HG03457 (cell line): ENCODE results near the gene KCNC2.

ENCODE experiments used
- ATAC-seq: cut with Tn5 transposase; IDR thresholded peaks from one replicate; pipeline ENCODE4 v1.9.1; 2021; ENCODE audit warnings: moderate number of reproducible peaks; ENCODE audit not compliant: unreplicated experiment

The KCNC2 gene

DNA sequence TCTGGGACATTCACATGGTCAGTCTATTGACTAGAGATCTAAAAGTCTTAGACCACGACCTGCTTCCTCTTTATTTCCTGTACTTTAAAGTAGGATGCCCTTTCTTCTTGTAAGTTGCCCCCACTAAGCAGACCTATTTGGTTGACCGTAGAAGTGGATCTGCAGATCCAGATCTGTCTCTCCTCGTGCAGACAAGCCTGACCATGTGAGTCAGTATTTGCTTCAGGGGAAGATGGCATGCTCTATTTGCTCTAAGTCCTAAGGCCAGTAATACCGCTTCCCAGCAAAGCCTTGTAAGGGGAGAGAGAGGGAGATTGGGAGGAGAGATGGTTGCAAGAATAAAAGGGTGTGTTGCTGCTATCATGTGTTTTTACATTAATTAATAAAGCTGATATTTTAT is 46.8 kb downstream of the KCNC2 start:
- no peak for ATAC-seq

DNA sequence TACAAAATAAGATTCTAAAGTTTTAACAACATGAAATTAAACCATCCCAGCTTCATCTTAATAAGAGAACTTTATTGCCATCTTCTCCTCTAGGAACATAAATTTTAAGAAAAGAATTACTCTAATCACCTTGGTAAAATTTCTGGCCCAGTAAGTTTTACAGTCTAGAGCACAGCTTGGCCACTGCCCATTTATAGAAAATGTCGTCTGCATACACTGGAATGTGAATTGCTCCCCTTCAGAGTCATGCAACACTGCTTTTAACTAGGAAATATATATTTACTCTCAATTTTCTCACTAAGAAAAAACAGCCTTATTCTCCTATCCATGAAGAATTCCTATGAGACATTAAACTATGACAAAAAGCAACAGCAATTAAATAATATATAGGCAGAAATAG is 48.2 kb downstream of the KCNC2 start:
- ATAC-seq, result no peak

DNA sequence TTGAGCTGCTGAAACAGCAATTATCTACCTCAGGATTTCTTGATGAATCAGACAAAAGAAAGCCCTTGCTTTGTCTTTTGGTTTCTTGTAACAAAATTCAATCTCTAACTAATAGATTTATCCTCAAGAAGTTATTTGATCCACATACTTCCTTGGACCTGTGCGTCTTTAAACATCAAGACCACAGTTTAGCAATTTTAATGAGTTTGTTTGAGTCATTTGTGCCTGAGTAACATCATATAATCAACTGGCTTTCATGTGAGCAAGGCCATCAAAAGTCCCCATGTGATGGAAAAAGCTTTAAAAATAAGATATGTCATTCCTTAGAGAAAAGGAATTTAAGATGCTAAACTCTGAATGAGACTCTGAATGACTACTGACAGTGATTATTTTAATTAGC is 52.3 kb downstream of the KCNC2 start:
- no peak for ATAC-seq

DNA sequence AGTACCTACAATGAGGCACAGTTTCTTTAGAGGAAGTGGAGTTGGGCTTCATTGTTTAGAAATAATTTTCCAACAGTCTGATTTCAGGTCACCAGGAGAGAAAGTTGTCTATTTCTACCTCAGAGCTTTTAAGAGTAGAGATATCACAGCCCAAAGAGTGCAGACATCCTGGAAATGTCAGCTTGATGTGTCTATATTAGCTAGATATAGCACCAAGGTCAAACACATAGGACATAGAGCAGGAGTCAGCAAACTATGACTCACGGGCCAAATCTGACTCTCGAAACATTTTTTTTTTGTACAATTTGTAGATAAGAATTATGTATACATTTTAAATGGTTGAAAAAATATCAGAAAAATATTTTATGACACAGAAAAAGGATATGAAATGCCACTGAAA is 53.7 kb downstream of the KCNC2 start:
- no peak for ATAC-seq

DNA sequence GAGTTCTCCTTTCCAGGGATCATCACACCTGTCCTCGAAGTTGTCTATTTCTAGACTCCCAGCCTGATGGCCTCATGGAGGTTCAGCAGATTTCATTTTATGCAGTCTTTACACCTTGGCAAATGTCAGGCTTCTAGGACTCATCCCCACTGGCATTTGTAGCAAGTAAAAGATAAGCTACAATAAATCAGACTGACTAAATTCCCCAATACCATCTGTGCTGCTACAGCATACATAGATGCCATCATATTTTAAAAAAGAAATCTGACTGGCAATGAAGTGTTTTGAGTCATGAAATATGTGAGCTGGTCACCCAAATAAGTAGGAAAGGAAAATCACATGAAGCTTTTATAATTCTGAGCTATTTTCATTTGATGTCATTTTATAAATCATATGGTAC is 55.3 kb downstream of the KCNC2 start:
- no peak for ATAC-seq

DNA sequence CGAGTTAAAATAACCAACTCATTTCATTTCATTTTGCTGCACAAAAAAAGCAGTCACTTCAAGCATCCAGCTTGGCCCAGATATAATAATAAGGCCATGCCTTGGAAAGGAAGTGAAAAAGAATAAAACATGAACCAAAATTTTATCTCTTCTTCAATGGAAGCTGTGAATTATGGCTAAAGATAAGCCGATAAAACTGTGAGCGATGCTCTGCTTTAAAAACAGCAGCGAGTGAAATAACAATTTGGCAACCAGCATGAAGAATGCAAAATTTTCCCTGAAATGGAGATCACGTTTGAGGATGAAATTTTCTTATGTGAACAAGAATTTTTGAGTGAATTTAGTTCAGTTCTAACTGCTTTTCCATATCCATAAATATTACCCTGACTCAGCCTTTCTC is 70.4 kb downstream of the KCNC2 start:
- ATAC-seq, result no peak

DNA sequence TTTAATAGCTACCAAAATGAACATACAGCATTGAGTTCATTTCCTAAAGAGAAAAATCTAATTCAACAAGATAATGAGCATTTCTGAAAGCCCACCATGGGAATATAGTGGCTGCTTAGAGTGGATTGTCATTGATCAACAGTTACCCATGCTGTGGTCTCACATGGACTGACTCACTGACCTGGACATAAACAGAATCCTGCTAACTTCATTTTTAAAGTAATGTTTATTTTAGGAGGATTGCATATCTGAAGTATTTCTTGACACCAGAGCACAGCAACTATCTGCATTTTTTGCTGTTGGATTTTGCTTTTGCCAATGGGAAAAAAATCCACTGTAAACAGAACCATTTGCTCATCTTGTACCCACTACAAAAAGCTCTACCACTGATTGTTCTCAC is 71.7 kb downstream of the KCNC2 start:
- ATAC-seq, result no peak

DNA sequence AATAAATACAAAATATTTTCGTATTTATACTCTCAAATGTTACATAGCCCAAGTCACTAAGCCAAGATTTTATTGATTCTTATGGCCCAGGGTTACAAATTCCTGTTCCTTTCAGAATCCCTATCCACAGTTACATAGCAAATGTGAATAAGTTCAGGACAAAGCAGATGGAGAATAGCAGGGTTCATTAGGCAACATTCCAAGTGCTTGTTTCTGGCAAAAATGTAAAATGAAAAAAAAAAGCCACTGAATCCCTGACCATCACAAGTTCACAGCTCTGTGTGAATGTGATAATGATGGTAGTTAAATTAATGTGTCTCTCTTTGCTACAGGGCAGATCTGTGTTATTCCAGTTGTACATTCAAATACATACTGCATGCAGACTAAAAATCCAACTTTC is 74.6 kb downstream of the KCNC2 start:
- no peak for ATAC-seq

DNA sequence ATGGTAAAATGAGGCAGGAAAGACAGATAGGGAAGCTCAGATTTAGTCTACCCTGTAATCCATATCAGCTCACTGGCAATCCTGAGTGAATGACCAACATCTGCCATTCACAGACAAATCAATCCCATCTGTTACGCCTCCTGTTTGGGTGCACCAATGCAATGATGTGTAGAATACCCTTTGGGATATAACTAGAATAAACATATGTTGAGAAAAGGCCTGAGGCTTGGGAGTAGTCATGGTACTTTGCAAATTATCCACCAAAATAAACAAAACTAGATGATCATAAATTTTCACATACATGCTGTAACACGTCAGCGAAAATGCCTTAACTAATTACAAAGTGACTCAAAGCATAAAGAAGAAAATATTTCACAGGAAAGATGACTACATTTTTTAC is 78.8 kb downstream of the KCNC2 start:
- no peak for ATAC-seq

DNA sequence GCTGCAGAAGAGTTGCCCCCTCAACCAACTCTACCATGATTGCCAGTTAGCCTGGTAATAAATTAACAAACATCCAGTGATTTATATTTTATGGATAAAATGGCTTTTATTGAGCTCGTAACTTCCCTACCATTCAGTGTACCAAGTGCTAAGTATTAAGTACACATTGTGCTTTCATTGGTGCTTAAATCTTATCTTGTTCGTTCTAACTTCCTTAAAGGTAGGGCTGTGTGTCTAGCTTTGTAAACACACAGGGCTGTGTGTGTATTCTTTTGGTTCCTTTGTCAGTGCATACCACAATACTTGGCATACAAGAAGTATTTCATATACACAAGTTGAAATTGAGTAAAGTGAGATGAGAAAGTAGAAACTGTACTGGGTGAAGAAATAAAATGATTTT is 80.4 kb downstream of the KCNC2 start:
- no peak for ATAC-seq

DNA sequence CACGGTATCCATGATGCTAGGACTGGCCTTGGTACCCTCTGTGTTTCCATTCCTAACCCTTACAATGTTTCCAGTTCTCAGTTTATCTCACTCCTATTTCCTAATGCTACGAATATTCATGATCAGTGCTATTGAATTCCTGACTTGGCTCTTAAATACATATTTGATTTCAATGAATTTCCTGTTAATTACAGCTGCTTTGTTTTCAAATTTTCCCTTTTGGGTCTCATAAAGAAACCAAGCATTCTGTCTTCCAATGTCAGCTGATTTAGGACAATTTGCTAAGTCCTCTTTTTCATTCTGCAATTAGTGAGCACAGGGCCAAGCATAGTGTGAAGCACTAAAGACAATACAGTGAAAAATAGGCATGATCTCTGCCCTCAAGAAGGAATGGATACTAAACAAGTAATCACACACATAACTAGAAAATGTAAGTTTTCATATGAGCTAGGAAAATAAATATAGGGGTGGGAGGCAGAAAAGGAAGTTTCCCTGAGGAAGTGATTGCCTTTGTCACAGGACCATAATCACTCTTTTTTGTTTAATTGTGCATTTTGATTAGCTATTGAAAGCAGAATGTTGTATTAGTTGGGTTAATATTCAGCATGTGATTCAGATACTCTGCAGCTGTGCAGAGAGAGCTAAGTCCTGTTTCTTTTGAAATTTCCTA is 88.5 kb downstream of the KCNC2 start:
- no peak for ATAC-seq

DNA sequence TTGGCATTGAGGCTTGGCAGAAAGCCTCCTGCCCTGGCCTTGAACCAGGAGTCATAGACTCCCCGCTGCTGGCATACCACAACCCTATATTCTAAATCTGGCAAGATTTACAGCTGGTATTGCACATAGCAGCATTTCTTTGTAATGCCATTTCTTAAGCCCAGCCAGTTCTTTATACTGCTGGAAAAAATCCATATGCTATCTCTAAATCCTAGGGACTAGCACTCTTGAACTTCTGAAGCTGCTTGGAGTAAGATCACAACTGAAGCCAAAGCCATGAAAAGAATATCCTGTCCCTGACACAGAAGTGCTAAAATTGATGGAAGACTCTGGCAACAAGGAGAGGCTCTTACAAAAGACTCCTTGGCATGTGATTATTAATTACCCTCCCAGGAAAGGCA is 89.3 kb downstream of the KCNC2 start:
- no peak for ATAC-seq

DNA sequence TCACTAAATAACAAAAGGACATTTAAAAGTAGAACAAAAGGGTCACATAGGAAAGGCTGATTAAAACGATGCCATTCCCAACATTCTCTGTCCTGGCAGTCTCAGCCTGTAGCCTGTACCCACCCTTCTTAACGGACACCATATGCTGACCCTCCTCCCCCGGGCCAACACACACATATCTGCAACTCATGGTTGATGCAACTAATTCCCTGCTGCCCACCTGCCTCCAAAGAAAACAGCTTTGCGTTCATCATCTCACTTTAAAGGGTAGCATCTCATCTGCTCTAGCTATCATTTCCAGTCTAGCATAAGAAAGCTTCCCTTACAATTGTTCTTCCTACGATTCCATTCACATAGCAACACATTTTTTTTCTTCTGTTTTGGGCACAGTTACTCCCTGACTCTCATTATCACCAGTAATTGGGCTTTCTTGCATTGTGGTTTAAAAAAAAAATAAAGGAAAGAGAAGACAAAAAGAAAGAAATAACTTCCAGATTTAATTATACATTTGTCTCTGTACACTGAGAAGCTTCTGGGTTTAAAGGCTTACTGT is 92.9 kb downstream of the KCNC2 start:
- ATAC-seq, result no peak

DNA sequence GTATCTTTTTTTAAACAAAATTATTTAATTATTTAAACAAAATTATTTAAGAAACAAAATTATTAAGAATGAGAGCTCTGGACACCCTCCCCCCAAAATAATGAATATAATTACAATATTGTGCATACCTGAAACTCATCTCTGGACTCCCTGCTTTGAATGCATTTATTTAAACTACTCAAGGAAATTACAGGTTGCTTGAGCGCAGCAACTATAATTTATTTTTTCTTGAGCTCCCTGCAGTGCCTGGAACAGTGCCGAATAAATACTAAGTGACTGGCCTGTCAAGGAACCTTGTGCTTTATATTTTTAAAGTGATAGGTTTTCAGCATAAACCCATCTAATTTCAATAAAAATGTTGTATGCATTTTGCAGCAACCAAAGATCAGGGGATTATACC is 93.9 kb downstream of the KCNC2 start:
- no peak for ATAC-seq

DNA sequence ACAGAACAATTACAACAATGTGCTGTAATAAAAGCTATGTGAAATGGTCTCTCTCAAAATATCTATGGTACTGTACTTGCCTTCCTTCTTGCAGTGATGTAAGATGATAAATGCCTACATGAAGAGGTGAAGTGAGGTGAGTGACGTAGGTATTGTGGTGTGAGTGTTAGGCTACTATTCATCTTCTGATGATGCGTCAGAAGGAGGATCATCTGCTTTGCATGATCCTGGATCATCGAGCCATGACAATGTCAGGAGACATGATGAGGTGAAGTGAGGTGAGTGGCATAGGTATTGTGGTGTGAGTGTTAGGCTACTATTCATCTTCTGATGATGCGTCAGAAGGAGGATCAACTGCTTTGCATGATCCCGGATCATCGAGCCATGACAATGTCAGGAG is 105.8 kb downstream of the KCNC2 start:
- no peak for ATAC-seq

DNA sequence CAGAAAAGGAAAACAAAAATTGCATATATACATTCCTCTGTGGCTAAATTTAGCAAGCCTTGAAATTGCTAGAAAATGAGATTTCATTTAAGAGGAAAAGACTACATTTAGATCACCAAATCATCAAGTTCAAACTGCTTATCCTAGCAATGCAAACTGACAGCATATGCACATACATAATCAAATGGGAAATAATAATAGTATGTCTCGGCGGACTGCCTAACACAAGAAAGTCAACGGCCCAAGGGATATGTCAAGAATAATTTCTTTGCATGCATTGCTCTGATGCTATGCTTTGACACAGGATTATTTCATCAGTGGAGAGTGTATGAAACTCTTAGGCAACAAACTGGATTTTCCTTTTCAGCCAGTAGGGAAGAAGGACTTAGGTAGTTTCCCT is 107.9 kb downstream of the KCNC2 start:
- no peak for ATAC-seq

DNA sequence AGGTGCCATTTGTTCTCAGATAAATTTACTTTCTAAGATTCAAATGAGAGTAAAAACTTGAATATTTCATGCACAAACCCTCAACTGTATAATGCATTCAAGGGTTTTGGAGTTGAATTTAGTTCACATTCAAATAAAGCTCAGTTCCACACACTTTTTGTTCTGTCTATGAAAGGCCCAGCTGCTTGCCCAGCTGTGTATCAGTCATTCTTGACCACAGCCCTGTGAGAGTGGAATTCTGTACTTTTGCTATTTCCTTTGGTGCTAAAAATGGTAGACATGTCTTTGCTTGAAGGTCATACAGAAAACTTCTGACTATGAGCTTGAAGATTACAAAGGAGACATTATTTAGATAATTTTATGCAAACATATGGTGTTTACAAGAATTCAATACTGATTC is 110.4 kb downstream of the KCNC2 start:
- no peak for ATAC-seq

DNA sequence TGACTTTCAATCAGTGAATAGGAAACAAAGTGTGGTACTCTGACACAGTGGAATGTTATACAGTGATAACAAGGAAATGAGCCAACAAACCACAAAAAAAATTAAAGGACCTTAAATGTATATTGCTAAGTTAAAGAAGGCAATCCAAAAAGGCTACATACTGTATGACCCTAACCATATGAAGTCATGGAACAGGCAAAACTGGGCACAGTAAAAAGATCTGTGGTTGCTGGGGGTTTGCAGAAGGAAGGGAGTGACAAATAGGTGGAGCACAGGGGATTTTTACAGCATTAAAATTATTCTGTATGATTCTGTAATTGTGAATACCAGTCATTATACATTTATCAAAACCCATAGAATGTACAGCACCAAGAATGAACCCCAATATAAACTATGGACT is 112.6 kb downstream of the KCNC2 start:
- ATAC-seq, result no peak

DNA sequence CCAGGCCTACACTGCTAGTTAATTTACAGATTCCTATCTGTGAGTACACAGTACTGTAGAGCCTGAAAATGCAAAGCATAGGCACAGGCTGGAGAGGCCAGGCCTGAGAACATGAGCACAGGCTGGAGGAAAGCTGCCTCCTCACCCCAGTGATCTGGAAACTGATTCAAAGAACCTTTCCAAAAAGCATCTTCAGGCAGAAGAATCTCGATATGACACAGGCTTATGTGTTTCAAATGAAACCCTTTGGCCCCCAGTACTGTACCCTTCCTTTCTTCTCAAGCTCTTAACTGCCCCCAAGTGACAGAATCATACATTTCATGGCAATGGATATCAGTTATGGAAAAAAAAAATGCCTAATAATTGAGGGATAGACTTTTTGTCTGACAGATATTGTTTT is 122.0 kb downstream of the KCNC2 start:
- ATAC-seq, result no peak

DNA sequence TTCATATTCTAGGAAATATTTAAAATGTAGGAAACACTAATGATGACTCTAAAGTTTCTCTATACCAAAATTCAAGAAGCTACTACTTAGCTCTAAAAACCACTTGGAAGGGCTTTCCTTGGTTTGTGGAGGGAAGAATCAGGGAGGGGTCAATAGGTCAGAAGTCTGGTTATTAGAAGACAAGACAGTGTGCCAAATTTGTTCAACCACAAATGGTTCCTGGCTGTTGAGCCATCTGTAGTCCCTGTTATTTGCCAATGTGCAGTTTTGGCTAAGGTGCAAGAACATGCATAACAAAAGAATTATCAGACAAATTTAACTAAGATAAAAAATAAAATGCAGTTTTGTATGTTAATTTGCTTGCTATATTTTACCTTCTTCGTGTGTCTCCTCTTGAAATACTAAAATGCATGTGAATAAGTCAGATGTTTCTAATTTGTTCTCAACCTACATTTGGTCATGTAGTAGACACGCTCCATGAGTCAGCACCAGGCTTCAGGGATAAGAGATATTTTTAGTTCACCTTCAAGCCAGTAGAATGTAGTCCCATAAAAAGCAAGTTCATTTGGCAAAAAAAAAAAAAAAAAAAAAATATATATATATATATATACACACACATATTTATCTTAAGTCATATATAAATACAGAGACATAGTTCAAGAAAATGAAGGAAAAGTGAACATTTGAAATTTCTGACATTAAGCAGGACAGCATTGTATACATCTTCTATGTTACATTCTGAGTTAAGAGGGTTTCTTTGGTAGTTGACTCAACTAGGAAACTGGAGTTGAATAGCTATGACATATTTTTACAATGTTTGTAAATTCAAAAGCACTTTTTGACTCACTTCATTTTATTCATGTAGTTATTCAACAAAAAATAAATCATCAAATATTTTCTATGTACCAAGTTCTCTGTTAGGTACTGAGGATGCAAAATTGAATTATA is 123.3 kb downstream of the KCNC2 start:
- no peak for ATAC-seq

DNA sequence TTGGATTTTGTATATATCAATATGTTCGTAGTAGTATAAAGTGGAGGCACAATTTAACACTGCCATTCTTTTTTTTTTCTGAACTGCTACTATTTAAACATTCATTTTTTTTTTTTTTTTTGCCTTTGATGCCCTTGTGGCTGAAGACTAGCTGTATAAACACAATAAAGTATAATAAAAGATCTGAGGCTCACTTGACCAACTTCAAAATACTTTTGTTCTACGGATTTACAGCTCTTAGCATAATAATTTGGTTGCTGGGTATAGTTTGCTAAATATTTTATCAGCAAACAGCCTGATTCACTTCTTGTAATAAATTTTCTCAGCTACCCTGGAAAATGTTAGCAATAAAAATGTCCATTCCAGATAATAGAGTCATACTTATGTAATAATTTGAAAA is 128.3 kb downstream of the KCNC2 start:
- ATAC-seq, result no peak

DNA sequence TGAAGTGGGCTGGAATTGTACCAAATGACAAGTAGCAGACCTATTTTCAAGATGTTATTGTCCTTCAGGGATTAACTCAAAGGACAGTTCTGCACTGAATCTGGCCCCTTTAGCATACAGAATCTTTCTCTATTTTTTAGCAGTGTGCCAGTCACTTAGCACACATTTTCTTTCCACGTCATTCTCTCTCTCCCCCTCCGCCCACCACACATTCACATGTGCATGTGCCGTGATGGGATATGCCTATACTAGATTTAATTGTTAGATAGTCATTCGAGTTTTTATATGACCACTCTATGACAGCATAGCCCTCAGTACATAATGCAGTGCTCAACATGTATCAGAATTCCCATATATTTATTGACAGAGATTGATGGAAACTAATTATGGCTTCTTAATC is 129.1 kb downstream of the KCNC2 start:
- no peak for ATAC-seq
